Amygdala (tissue), 56 donors: Measurements from ENCODE around the gene CLSTN2.

Experiments
- DNase-seq, 56 donors: peaks; one replicate each; lab custom pipeline; 2025; lab: John Stamatoyannopoulos, UW

The CLSTN2 gene

GRCh38 chr3:140599496-140599895 lies 664.5 kb downstream of the CLSTN2 start:
- DNase-seq = no peak

- no peak for DNase-seq
Measured at GRCh38 chr3:140601881-140602280, 666.9 kb downstream of the CLSTN2 start.

DNA sequence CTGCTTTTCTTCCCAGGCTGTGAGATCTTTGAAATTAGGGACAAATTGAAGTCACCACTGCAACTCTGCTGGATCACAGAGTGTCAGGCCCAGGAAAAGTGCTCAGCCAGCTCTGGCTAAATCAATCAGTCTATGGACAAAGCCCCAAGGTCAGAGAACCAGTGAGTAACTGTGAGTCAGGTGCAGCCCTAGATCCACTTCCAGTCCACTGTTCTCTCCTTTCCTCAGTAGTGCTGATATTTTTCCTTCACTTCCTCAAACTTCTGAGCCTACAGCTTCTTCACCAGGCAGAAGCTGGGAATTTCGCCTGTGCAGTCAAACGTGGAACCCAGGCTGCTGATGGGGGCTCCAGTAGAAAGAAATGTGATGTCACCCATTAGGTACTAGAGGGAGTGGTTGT lies 667.8 kb downstream of the CLSTN2 start:
- no peak for DNase-seq

GRCh38 chr3:140603766-140604165 lies 668.8 kb downstream of the CLSTN2 start:
- DNase-seq = no peak

DNA sequence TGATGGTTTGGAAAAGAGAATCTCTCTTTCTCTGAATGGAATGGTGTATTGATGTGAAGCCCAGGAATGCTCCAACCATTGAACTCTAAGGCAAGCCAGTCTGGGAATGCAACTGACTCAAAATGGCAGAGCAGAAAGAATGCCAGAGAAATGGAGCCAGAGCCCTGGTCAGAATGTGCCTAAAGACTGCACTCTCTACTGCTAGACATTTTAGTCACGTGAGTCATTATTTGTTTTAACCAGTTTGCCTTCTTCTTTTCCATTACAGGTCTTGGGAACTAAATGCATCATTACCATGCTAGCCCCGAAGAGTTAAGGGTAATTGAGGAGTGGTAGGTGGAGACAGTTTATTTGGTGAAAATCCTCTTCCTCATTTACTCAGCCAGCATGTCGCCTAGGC lies 675.6 kb downstream of the CLSTN2 start:
- no peak for DNase-seq

DNA sequence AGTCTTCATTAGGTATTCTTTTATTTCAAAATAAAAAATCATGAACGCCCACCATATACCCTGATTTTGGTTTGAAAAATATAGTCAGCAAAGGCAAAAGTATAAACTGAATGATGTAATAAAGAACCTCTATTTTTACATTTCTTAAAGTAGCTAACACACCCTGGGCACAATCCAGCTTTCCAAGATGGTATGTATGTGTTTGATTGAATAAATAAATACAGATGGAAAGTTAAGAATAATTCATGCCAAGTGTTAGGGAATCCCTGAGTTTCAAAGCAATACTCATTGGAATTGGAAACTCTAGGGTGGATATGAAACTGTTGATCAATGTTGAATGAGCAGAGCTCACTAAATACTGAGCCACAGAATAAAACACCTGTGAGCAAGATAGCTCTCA lies 679.0 kb downstream of the CLSTN2 start:
- no peak for DNase-seq

GRCh38 chr3:140617135-140617534 lies 682.1 kb downstream of the CLSTN2 start:
- DNase-seq = no peak

DNA sequence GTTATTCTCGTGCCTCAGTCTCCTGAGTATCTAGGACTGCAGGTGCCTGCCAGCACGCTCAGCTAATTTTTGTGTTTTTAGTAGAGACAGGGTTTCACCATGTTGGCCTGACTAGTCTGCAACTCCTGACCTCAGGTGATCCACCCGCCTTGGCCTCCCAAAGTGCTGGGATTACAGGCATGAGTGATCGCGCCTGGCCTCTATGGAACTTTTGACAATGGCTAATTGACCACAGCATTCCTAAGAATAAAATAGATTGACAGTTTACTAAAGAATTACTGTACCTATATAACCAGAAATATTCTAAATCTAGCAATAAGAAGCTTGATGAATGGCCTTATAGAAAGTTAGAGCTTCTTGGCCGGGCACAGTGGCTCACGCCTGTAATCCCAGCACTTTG lies 691.9 kb downstream of the CLSTN2 start:
- no peak for DNase-seq
